Small intestine (tissue), 7 donors: Measurements from ENCODE around the gene GSTM2. TPM values are rescaled to one million over a fixed set of nuclear protein-coding genes. Genes with fewer than 3 reads are reported as not detected.
"Not testable (repeated sequence)": the region's sequence is repeated elsewhere in the genome, so short reads cannot be mapped to it uniquely, and the experiment has no call there.

Experiments used
- DNase-seq, 2 donors: peaks; one replicate each; pipeline versions ENCODE4 v3.0.0 to v3.0.0-alpha.2; 2013
- FAIRE-seq: peaks from 2 replicates; lab custom pipeline; 2012; peaks lifted over from hg19 to GRCh38; lab: Jason Lieb, UNC
- H3K27ac ChIP-seq, 3 donors: one replicate each; pipeline ENCODE4 v1.5.1; 2013; ENCODE audit warnings: low read length in 2 of 3, mild to moderate bottlenecking in 2 of 3, control low read depth in 1 of 3, inconsistent platforms in 1 of 3, low read depth in 1 of 3, moderate library complexity in 1 of 3
- H3K27me3 ChIP-seq, 3 donors: one replicate each; pipeline ENCODE4 v1.6.1; 2013; ENCODE audit warnings: low read length in 3 of 3, inconsistent platforms in 1 of 3; ENCODE audit not compliant: control insufficient read depth in 3 of 3, insufficient read depth in 3 of 3
- H3K36me3 ChIP-seq, 3 donors: one replicate each; pipeline ENCODE4 v1.6.1; 2013; ENCODE audit warnings: low read length in 3 of 3, inconsistent platforms in 1 of 3, low read depth in 1 of 3, mild to moderate bottlenecking in 1 of 3, moderate library complexity in 1 of 3; ENCODE audit not compliant: control insufficient read depth in 3 of 3, insufficient read depth in 2 of 3
- H3K4me1 ChIP-seq, 3 donors: one replicate each; pipeline ENCODE4 v1.6.1; 2013; ENCODE audit warnings: low read length in 2 of 3, inconsistent platforms in 1 of 3, low read depth in 1 of 3, mild to moderate bottlenecking in 1 of 3, moderate library complexity in 1 of 3; ENCODE audit not compliant: control insufficient read depth in 3 of 3, insufficient read depth in 2 of 3
- H3K4me3 ChIP-seq, 3 donors: one replicate each; pipeline ENCODE4 v1.5.1; 2013; ENCODE audit warnings: low read length in 3 of 3, control low read depth in 1 of 3, inconsistent platforms in 1 of 3, low read depth in 1 of 3, mild to moderate bottlenecking in 1 of 3, moderate library complexity in 1 of 3
- H3K9me3 ChIP-seq, 2 donors: one replicate each; pipeline ENCODE4 v1.6.1; 2013; ENCODE audit warnings: low read depth in 1 of 2, low read length in 1 of 2; ENCODE audit not compliant: control insufficient read depth in 2 of 2, insufficient read depth in 1 of 2
- WGBS, 3 donors: extraction: QIAGEN DNeasy Blood & Tissue Kit; methylation state at CpG; one replicate each; pipeline ENCODE4 v1.1.7; 2013; 5-methylcytosine and 5-hydroxymethylcytosine counted together
- polyA plus RNA-seq, 4 donors: library from polyadenylated mRNA; stranded (reverse) in 3 of 4; unstranded in 1 of 4; fragments of 200-250 nt in 3 of 4; fragments of 120-200 nt in 1 of 4; gene quantifications; one replicate each; pipeline versions ENCODE4 v1.2.1 to v1.2.3, GENCODE V29; 2013
- donor health status: healthy with polysubstance abuse.
- donor health status: control.
- donor health status: control.
- donor health status: Bipolar disorder and iron deficiency.
- donor health status: healthy.

Gene GSTM2
- polyA plus RNA-seq, 4 donors = 29.4 to 170 (median 54.2) TPM

DNA sequence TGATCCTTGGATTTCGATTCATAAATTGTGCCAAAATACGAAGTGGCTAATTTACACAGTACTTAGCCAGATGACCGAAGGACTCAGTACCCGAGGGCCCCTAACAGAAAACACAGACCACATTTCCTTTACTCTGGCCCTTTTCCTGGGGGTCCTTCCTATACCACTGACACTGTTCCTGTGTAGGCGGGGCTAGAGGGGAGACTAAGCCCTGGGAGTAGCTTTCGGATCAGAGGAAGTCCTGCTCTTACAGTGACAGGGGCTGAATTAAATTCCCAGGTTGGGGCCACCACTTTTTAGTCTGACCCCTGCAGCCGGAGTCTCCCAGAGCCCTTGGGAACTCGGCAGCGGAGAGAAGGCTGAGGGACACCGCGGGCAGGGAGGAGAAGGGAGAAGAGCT, 19.3 kb downstream of the GSTM2 start:
- H3K27ac ChIP-seq = peak overlapping the region in 1 of 3 donors; percentile 2
- H3K4me3 ChIP-seq = peak overlapping the region in 1 of 3 donors; percentile 64
- H3K27me3 ChIP-seq, H3K36me3 ChIP-seq, H3K9me3 ChIP-seq, DNase-seq, FAIRE-seq, H3K4me1 ChIP-seq: not testable (repeated sequence)
- WGBS, 3 donors = 33 to 46% (median 38%) methylated on average over 2 to 10 of the region's 11 CpGs

GRCh38 chr1:109687641-109688499, 20.0 kb downstream of the GSTM2 start, which contains the start of gene GSTM1:
Gene GSTM1, plus strand, starts transcription at chr1:109687817. Its CDS starts 57 bp downstream, at chr1:109687874.
- Histone ChIP-seq H3K36me3 (no peaks in the 10 kb centered on the region), H3K27ac (peak within 1 kb of the TSS in 1 of 3 donors; percentile 60), H3K27me3 (no peaks in the 10 kb centered on the region), H3K4me3 (peak within 1 kb of the TSS in 1 of 3 donors; percentile 64), H3K4me1 (no peaks in the 10 kb centered on the region), H3K9me3 (no peaks in the 10 kb centered on the region)
- peak in 1 of 2 donors; percentile 86 for DNase-seq
- 0 to 1% methylated on average over 13 of the region's 46 CpGs; no CpG with 5 or more reads in 1 of the 3 donors for WGBS, 3 donors
- no peak for FAIRE-seq

DNA sequence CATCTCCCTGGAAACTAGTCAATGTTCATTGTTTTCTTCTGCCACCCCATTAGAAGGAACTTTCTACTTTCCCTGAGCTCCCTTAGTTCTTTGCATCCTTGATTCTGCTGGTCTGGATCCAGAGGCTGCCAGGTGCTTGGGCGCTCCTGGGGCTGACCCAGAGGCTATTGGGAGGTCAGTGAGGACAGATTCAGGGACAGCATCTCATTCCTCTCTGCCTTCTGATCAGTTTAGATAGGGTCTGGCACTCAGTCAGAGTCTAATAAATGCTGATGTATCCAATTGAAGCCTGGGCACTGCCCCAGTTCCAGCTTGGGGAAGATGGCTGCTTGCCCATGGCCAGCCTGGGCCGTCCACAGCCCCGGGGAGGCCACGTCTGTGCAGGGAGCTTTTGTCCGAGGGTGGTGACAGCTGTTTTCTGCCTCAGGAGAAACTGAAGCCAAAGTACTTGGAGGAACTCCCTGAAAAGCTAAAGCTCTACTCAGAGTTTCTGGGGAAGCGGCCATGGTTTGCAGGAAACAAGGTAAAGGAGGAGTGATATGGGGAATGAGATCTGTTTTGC, 22.1 kb downstream of the GSTM2 start:
- H3K9me3 ChIP-seq = no peaks in the 10 kb centered on the region
- H3K4me3 ChIP-seq = no peak overlapping the region
- 83 to 92% methylated on average over 6 of the region's 6 CpGs; no CpG with 5 or more reads in 1 of the 3 donors for WGBS, 3 donors
- H3K36me3 ChIP-seq = no peaks in the 10 kb centered on the region
- no peaks in the 10 kb centered on the region for H3K4me1 ChIP-seq
- no peak for DNase-seq
- H3K27ac ChIP-seq = no peak overlapping the region
- H3K27me3 ChIP-seq = no peaks in the 10 kb centered on the region
- FAIRE-seq = no peak

- WGBS, 3 donors = 78 to 79% methylated on average over 1 to 2 of the region's 6 CpGs; no CpG with 5 or more reads in 1 of the 3 donors
- no peak for FAIRE-seq
Observed at GRCh38 chr1:109691759-109692158, 23.9 kb downstream of the GSTM2 start.

GRCh38 chr1:109694400-109694799, 26.5 kb downstream of the GSTM2 start:
- not testable (repeated sequence) for H3K36me3 ChIP-seq, DNase-seq, H3K4me1 ChIP-seq, FAIRE-seq, H3K27ac ChIP-seq, H3K4me3 ChIP-seq, H3K27me3 ChIP-seq, H3K9me3 ChIP-seq
- 72 to 81% methylated on average over 5 of the region's 5 CpGs; no CpG with 5 or more reads in 1 of the 3 donors for WGBS, 3 donors

More at GRCh38 chr1:109691759-109692158, 23.9 kb downstream of the GSTM2 start:
- H3K4me1 ChIP-seq = no peaks in the 10 kb centered on the region
- no peaks in the 10 kb centered on the region for H3K36me3 ChIP-seq
- H3K4me3 ChIP-seq = no peak overlapping the region
- H3K9me3 ChIP-seq = no peaks in the 10 kb centered on the region
- no peak overlapping the region for H3K27ac ChIP-seq
- H3K27me3 ChIP-seq = no peaks in the 10 kb centered on the region
- no peak for DNase-seq

- H3K36me3 ChIP-seq, FAIRE-seq, H3K4me3 ChIP-seq, H3K27me3 ChIP-seq, H3K4me1 ChIP-seq, H3K27ac ChIP-seq, H3K9me3 ChIP-seq, DNase-seq: not testable (repeated sequence)
- WGBS, 3 donors = 73 to 83% methylated on average over 3 of the region's 3 CpGs; no CpG with 5 or more reads in 1 of the 3 donors
Observed at GRCh38 chr1:109695138-109695537, 27.3 kb downstream of the GSTM2 start.

DNA sequence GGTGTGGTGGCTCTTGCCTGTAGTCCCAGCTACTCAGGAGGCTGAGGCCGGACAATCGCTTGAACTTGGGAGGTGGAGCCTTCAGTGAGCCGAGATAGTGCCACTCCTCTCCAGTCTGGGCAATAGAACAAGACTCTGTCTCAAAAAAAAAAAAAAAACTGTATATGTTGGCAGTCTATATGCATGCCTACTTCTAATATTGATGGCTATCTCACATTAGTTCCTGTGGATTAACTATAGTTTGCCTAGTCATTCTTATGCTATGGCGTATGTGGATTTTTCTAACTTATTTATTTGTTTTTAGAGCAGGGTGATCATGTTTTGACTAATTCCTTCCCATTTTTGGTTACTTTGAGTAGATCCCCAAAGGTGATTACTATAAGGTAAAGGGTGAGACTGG, 29.2 kb downstream of the GSTM2 start:
- FAIRE-seq = no peak
- WGBS, 3 donors = 57 to 78% methylated on average over 4 of the region's 4 CpGs; no CpG with 5 or more reads in 1 of the 3 donors
- no peak for DNase-seq
- H3K36me3 ChIP-seq = no peaks in the 10 kb centered on the region
- no peaks in the 10 kb centered on the region for H3K9me3 ChIP-seq
- H3K27ac ChIP-seq = no peak overlapping the region
- H3K4me1 ChIP-seq = no peaks in the 10 kb centered on the region
- no peak overlapping the region for H3K4me3 ChIP-seq
- H3K27me3 ChIP-seq = no peaks in the 10 kb centered on the region

DNA sequence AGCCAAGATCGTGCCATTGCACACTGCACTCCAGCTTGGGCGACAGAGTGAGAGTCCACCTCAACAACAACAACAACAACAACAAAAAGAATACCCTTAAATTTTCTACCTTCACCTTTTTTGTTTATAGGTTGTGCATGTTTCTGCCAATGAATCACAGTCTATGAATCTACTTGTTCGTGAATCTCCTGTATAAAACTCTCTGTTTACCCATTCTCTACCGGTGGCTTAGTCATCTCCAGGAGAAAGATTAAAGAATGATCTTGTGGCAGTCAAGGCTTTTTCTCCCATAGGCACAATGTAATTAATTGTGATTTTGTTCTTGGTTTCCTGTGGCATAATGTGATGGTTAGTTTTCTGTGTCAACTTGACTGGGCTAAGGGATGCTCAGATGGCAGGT, 30.0 kb downstream of the GSTM2 start:
- FAIRE-seq, H3K9me3 ChIP-seq, H3K36me3 ChIP-seq, H3K4me3 ChIP-seq, H3K27me3 ChIP-seq, H3K4me1 ChIP-seq, H3K27ac ChIP-seq, DNase-seq: not testable (repeated sequence)
- 86 to 98% methylated on average over 4 of the region's 4 CpGs; no CpG with 5 or more reads in 1 of the 3 donors for WGBS, 3 donors
